Activated CD4-positive, alpha-beta T cell treated with anti-CD3 and anti-CD28 coated beads, Interleukin-2, amount 10 ng/mL, durations not matched to agents 24 days and 14 days (primary cell): ENCODE results near the gene TRIM49D1. TPM values are rescaled to one million over a fixed set of nuclear protein-coding genes. Genes with fewer than 3 reads are reported as not detected.
"Not testable (repeated sequence)": the region's sequence is repeated elsewhere in the genome, so short reads cannot be mapped to it uniquely, and the experiment has no call there.

Source experiments
- DNase-seq: peaks from one replicate; pipeline ENCODE4 v3.0.0; 2022
- H3K27ac Mint-ChIP-seq: one replicate; pipeline ENCODE4 v1.8.0; 2022; ENCODE audit warnings: mild to moderate bottlenecking, mixed read lengths
- H3K27me3 Mint-ChIP-seq: one replicate; pipeline ENCODE4 v1.8.0; 2022; ENCODE audit warnings: mixed read lengths
- H3K36me3 Mint-ChIP-seq: one replicate; pipeline ENCODE4 v1.8.0; 2022; ENCODE audit warnings: low read depth, mild to moderate bottlenecking, mixed read lengths
- H3K4me1 Mint-ChIP-seq: one replicate; pipeline ENCODE4 v1.8.0; 2021; ENCODE audit warnings: mixed read lengths
- H3K4me3 Mint-ChIP-seq: one replicate; pipeline ENCODE4 v1.8.0; 2022; ENCODE audit warnings: mild to moderate bottlenecking, moderate library complexity, mixed read lengths
- H3K9me3 Mint-ChIP-seq: one replicate; pipeline ENCODE4 v1.8.0; 2021; ENCODE audit warnings: mixed read lengths
- intact Hi-C: fragments of 100-400 bp; cut with micrococcal nuclease; formaldehyde crosslinking; loops from one replicate; pipeline ENCODE4 v1.15.1; 2023
- total RNA-seq: library from RNA; stranded (reverse); gene quantifications from 2 replicates; pipeline ENCODE4 v1.2.3, GENCODE V29; 2022

Gene TRIM49D1, protein sequence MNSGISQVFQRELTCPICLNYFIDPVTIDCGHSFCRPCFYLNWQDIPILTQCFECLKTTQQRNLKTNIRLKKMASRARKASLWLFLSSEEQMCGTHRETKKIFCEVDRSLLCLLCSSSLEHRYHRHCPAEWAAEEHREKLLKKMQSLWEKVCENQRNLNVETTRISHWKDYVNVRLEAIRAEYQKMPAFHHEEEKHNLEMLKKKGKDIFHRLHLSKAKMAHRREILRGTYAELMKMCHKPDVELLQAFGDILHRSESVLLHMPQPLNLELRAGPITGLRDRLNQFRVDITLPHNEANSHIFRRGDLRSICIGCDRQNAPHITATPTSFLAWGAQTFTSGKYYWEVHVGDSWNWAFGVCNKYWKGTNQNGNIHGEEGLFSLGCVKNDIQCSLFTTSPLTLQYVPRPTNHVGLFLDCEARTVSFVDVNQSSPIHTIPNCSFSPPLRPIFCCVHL
- total RNA-seq = not detected in 2 replicates

- Mint-ChIP-seq H3K27me3 (no peaks in the 10 kb centered on the region), H3K9me3 (no peaks in the 10 kb centered on the region), H3K4me1 (no peaks in the 10 kb centered on the region), H3K27ac (no peak within 1 kb of the TSS), H3K36me3 (no peaks in the 10 kb centered on the region), H3K4me3 (no peak within 1 kb of the TSS)
- intact Hi-C loops = no loop called here
- DNase-seq = no peak
These were observed at the start of gene TRIM49D1 for GRCh38 chr11:89922195-89922660. TSS of gene TRIM49D1 (minus strand) at chr11:89922245. CDS start at chr11:89917710, 4,535 bp downstream.

GRCh38 chr11:89965737-89966136 is 43.7 kb upstream of the TRIM49D1 start, which contains the start of gene TRIM64:
TSS of gene TRIM64 (plus strand) at chr11:89966037. CDS start at chr11:89968504, 2,467 bp downstream.
- DNase-seq, intact Hi-C loops, H3K27ac Mint-ChIP-seq, H3K4me3 Mint-ChIP-seq, H3K9me3 Mint-ChIP-seq, H3K4me1 Mint-ChIP-seq, H3K27me3 Mint-ChIP-seq, H3K36me3 Mint-ChIP-seq: not testable (repeated sequence)

DNA sequence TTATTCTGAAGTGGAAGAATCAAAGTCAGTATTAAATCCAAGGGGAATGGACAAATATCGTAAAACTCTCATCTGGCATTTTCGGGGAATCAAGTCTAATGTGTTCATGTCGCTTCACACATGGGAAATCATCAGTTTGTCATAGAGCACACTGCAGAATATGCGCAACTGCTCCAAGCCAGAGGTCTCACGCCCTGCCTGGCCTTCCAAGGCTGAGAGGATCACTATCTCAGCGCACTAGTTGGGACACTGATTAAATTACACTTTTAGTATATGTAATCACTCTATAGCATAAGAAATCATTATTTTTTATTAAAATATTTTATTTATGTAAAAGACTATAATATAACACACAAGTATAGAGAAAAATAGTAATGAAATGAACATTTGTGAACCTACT is 38.8 kb upstream of the TRIM49D1 start:
- intact Hi-C loops, DNase-seq, H3K27me3 Mint-ChIP-seq, H3K4me3 Mint-ChIP-seq, H3K4me1 Mint-ChIP-seq, H3K36me3 Mint-ChIP-seq, H3K27ac Mint-ChIP-seq, H3K9me3 Mint-ChIP-seq: not testable (repeated sequence)

GRCh38 chr11:89923764-89924163 is 1.7 kb upstream of the TRIM49D1 start, which contains the start of gene TRIM49D2:
TSS of gene TRIM49D2 (plus strand) at chr11:89924064. CDS start at chr11:89926762, 2,698 bp downstream.
- H3K27me3 Mint-ChIP-seq, DNase-seq, H3K9me3 Mint-ChIP-seq, intact Hi-C loops, H3K27ac Mint-ChIP-seq, H3K36me3 Mint-ChIP-seq, H3K4me3 Mint-ChIP-seq, H3K4me1 Mint-ChIP-seq: not testable (repeated sequence)

DNA sequence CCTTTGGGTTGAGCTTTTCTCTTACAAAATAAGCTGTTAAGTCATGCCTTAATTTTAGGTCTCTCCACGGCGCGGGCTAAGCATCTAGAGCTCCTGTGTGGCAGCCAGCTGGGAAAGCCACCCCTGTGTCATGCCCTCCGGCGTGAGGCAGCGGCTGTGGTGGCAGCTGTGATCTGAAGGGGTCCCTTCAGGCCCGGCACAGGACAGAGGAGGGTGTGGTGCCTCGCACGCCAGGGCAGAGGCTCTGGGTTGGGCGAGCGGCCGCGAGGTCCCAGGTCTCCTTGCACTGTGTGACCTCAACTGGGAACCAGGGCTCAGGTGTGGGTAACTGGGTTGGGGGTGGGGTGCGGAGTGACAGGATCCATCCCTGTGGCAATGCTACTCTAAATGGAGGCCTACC is 21.2 kb downstream of the TRIM49D1 start:
- H3K27me3 Mint-ChIP-seq, H3K27ac Mint-ChIP-seq, DNase-seq, H3K9me3 Mint-ChIP-seq, intact Hi-C loops, H3K4me3 Mint-ChIP-seq, H3K4me1 Mint-ChIP-seq, H3K36me3 Mint-ChIP-seq: not testable (repeated sequence)

GRCh38 chr11:89893245-89893644 is 28.8 kb downstream of the TRIM49D1 start:
- H3K4me3 Mint-ChIP-seq, H3K27me3 Mint-ChIP-seq, DNase-seq, intact Hi-C loops, H3K9me3 Mint-ChIP-seq, H3K27ac Mint-ChIP-seq, H3K36me3 Mint-ChIP-seq, H3K4me1 Mint-ChIP-seq: not testable (repeated sequence)

DNA sequence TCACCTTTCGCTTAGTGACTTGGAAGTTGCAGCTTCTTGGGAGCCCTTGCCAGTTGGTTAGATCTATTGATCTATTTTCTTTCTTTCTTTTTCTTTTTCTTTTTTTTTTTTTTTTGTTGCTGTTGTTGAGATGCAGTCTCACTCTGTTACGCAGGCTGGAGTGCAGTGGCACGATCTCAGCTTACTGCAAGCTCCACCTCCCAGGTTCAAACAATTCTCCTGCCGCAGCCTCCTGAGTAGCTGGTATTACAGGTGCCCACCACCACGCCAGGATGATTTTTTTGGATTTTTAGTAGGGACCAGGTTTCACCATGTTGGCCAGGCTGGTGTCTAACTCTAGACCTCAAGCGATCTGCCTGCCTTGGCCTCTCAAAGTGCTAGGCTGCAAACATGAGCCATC is 44.5 kb downstream of the TRIM49D1 start:
- H3K36me3 Mint-ChIP-seq, H3K27ac Mint-ChIP-seq, DNase-seq, H3K27me3 Mint-ChIP-seq, intact Hi-C loops, H3K4me1 Mint-ChIP-seq, H3K4me3 Mint-ChIP-seq, H3K9me3 Mint-ChIP-seq: not testable (repeated sequence)

GRCh38 chr11:89872588-89872987 is 49.5 kb downstream of the TRIM49D1 start:
- DNase-seq, intact Hi-C loops, H3K4me3 Mint-ChIP-seq, H3K36me3 Mint-ChIP-seq, H3K27me3 Mint-ChIP-seq, H3K27ac Mint-ChIP-seq, H3K4me1 Mint-ChIP-seq, H3K9me3 Mint-ChIP-seq: not testable (repeated sequence)

DNA sequence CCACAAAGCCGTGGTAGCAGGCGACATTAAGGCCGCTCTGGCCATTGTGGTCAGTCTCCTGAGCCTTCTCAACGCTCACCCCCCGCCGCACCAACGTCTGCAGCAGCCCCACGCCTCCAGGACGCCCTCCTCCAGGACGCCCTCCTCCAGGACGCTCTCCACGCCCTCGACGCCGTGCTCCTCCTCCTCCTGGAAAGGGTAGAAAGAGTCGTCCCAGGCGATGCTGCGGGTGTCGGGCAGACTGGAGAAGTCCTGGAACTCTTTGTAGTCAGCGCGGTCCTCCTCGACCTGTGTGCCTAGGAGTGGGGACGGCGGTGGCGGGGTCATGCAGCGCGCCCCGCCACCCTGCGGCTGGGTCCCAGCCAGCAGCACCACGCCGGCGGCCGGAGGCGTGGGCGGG is 56.8 kb downstream of the TRIM49D1 start:
- intact Hi-C loops, DNase-seq, H3K27me3 Mint-ChIP-seq, H3K36me3 Mint-ChIP-seq, H3K4me1 Mint-ChIP-seq, H3K27ac Mint-ChIP-seq, H3K9me3 Mint-ChIP-seq, H3K4me3 Mint-ChIP-seq: not testable (repeated sequence)

DNA sequence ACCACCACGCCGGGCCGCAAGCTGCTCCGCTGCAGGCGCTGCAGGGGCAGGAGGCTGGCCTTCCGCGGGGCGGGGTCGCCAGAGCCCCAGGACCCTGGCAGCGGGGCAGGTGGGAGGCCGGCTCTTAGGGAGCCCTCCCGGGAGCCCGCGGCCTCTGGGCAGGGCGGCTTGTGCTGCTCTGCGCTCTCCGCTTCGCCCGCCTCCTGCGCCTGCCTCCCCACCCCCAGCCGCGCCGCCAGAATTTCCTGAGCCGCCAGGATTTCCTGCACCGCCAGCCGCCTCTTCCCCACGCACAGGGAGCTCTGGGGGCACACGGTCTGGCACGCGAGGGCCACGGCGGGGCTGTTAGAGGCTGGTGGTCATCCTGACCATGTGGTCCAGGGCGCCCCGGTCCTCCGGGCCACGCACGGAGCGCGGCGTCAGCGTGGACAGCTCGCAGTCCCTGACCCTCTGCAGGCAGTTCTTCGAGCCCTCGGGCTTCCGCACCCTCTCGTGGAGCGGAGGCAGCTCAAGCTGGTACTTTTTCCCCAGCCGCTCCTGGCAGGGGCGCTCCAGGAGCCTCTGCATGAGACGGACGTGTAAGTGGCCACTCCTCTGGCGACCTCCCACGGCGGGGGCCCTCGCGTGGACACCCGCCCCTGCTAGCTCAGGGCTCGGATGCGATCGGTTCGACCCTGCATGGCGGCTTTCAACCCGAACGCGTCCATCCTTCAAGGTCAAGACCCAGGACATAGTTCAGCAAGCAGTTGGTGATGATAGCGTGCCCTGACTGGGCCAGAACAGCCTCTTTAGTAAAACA is 57.9 kb downstream of the TRIM49D1 start:
- intact Hi-C loops, DNase-seq, H3K4me1 Mint-ChIP-seq, H3K36me3 Mint-ChIP-seq, H3K4me3 Mint-ChIP-seq, H3K9me3 Mint-ChIP-seq, H3K27ac Mint-ChIP-seq, H3K27me3 Mint-ChIP-seq: not testable (repeated sequence)

Other genes with a start within 250 kb of the TRIM49D1 start
- gene TRIM77, start 211.9 kb downstream of the TRIM49D1 start, total RNA-seq = not detected in 2 replicates
- gene TRIM49, start 113.7 kb downstream of the TRIM49D1 start, total RNA-seq = not detected in 2 replicates
- gene TRIM64B, start 43.8 kb downstream of the TRIM49D1 start, total RNA-seq = not detected in 2 replicates
- not detected in 2 replicates for gene TRIM49D2, start 1.8 kb upstream of the TRIM49D1 start, total RNA-seq
- not detected in 2 replicates for gene TRIM64, start 43.8 kb upstream of the TRIM49D1 start, total RNA-seq
- gene TRIM49C, start 108.9 kb upstream of the TRIM49D1 start, total RNA-seq = not detected in 2 replicates
- not detected in 2 replicates for gene UBTFL1, start 163.7 kb upstream of the TRIM49D1 start, total RNA-seq
- gene NAALAD2, start 212.4 kb upstream of the TRIM49D1 start, total RNA-seq = not detected in 2 replicates